HG03139 (cell line): ENCODE measurements around the gene MAPK6.

Experiments used
- ATAC-seq: cut with Tn5 transposase; IDR thresholded peaks from one replicate; pipeline ENCODE4 v1.9.1; 2021; ENCODE audit not compliant: unreplicated experiment

The MAPK6 gene

DNA sequence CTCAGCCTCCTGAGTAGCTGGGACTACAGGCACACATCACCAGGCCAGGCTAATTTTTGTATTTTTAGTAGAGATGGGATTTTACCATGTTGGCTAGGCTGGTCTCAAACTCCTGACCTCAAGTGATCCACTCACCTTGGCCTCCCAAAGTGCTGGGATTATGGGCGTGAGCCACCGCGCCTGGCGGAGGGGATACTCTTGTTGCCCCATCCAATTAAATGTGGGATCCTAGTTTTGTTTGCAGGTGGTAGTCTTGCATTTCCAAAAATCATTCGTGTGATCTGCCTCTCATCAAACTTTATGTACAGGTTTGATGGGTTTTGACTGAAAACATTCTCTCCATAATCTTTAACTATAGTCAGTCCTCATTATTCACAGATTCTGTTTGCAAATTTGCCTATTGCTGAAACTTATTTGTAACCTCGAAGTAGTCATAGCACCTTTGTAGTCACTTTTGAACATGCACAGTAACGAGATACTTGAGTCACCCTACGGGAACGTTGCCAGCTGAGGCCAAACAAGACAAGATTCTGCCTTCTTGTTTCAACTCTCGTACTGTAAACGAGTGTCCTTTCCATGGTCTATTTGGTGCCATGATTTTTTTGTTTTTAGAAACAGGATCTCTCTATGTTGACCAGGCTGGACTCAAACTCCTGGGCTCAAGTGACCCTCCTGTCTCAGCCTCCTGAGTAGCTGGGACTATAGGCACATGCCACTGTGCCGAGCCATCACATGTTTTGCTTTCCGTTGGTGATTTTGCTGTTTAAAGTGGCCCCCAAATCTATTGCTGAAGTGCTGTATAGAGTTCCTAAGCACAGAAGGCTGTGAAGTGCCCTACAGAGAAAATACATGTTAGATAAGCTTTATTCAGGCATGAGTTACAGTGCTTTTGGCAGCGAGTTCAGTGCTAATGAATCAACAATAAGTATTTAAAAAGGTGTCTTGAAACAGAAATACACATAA lies 8.1 kb upstream of the MAPK6 start:
- no peak for ATAC-seq

DNA sequence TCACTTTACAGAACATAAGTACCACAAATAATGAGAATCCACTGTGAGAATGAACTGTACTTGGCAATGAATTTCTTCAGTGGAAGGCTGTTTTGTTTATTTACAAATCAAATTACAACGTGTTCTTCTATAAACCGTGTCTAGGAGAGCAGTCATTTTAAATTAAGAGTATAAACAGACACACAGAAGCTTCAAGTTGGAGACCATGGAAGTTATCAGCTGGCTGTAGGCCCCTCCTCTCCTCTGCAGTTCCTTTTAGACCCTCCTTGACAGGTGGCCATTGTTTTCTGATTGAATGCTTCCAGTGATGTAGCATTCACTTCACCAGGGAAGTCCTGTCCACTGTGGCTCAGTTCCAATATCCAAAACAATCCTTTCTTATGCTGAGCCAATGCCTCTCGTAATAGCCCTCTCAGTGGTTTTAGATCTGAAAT lies 7.3 kb upstream of the MAPK6 start:
- no peak for ATAC-seq

DNA sequence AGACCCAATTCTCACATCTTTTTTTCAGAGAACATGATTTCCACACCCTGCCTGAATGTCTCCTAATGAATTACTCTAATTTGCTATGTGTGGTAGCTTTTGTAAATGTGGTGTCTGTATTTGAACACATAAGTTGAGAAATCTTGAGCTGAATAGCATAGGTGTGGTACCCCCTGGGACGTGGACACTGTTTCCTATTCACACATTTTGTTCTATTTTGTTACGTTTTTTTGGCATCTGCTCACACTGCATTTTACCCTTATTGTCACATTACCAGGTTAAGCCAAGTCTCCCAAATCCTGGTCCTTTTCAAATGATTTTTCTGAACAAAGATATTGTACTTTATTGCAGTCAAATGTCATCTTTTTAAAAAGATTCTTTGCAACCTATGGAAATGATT lies 6.8 kb upstream of the MAPK6 start:
- no peak for ATAC-seq

GRCh38 chr15:52013151-52013791 lies 5.7 kb upstream of the MAPK6 start:
- no peak for ATAC-seq

DNA sequence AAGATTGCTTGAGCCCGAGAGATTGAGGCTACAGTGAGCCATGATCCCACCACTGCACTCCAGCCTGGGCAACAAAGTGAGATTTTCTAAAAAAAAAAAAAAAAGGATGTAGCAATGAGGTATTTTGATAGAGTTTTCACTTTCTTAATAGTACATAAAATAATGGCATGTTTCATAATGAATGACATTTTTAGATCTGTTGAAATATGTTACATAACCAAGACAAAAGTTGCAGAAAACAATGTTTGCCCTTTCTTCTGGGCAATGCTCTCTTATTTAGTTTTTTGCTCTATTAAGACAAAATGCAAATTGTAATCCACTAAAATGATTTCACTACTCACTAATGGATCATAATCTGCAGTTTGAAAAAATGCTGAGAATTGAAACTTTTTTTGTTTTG lies 4.4 kb upstream of the MAPK6 start:
- no peak for ATAC-seq

DNA sequence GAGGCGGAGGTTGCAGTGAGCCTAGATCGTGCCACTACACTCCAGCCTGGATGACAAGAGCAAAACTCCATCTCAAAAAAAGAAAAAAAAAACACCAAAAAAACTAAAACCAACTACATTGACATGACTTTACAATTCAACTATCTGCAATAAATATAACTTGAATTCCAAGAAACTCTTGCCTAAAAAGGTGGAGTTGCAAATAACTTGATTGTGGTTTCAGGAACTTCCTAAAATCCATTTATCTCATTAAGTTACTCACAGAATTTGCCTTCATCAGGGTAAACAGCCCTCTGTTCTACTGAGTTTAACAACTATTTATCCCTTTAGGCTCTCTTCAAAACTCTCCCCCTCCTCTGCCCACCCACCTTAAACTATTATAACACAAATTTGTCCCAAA lies 2.7 kb upstream of the MAPK6 start:
- no peak for ATAC-seq

- ATAC-seq = no peak
Observed at GRCh38 chr15:52018244-52018643, 775 bp upstream of the MAPK6 start.

- peak; percentile 44 for ATAC-seq
Observed at GRCh38 chr15:52019394-52020220, 588 bp downstream of the MAPK6 start.

DNA sequence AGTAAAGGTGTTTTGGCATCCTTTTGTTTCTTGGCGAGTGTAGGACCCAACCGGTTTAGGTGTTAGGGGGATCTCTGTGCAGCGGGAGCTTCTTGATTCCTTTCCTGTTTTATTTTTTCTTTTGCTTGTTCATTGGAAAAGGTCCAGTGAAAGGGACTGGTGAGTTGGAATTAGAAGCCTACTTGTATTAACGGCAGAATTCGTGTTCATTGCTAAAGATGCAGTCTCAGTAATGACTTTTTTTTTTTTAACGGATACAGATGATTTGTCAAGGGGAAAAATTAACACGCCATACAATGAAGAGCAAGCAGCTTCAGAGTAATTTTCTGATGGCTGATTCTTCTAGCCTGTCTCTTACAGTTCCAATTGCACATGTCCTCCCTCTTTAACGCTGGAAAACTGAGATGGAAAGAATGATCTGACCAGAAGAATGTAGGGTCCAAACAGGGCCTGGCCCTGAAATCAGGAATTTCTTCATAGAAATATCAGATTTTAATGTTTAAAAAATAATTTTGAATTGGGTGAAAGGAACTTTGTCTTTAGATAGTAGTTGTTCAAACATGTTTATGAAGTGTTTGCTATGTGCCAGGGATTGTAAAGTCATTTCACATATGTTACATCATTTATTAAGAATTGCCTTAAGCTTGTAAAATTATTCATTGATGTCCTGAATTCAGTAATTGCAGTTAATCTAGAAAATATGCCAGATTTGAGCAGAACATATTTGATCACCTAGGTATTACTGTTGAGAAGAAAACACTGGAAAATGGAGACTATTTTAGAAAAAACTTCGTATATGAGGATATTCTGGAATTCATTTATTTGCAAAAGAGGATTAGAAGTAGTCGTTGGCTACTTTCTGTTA lies 1.4 kb downstream of the MAPK6 start:
- no peak for ATAC-seq

- no peak for ATAC-seq
Observed at GRCh38 chr15:52021128-52021671, 2.2 kb downstream of the MAPK6 start.

GRCh38 chr15:52021892-52022540 lies 3.0 kb downstream of the MAPK6 start:
- ATAC-seq = no peak

DNA sequence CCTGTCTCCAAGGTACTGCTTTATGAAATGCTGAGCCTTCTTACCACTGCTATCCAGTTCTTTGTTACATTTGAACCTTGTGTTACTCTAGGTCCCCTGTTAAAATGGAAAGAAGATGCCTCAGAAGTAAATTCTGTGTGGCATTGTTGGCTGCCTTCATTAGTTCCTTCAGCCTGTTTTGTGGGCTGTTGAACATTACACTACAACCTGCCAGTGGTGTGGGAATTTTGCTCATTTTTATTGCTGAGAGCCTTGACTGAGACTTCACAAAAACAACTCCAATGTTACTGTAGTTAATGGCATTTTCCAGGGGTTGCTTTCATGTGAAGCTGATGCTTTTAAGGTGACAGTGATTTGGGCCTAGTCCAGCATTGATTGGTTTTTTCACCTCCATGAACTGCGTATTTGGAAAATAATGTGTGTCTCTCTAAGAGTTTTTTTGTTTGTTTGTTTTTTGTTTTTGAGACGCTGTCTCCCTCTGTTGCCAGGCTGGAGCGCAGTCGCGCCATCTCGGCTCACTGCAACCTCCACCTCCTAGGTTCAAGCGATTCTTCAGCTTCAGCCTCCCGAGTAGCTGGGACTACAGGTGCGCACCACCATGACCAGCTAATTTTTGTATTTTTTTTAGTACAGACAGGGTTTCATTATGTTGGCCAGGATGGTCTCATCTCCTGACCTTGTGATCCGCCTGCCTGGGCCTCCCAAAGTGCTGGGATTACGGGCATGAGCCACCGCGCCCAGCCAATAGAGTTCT lies 4.3 kb downstream of the MAPK6 start:
- ATAC-seq = no peak

DNA sequence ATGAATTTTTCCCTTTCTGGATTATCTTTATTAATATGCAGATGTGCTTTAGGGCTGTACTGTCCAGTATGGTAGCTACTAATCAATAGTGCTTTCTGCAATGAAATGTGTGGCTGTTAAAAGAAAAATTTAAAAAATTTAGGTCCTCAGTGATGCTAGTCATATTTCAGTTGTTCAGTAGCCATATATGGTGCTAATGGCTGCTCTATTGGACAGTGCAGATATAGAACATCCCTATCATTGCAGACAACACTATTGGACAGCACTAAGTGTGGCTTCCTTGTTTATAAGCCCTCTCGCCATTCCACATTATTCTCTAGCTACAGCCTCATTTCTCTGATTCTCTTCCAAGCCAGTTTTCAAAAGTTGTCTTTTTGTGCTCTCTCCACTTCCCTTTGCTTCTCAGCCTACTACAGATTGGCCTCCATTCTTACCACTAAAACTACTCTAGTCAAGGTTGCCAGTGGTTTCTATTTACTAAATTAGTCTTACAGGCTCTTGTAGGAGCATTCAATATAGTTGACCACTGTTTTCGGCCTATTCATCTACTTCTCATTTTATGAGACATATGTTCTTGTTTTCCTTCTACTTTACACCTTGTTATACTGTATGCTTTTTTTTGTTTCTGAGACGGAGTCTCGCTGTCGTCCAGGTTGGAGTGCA lies 9.5 kb downstream of the MAPK6 start:
- no peak for ATAC-seq

GRCh38 chr15:52030010-52030409 lies 11.0 kb downstream of the MAPK6 start:
- no peak for ATAC-seq

- no peak for ATAC-seq
Observed at GRCh38 chr15:52031556-52031955, 12.5 kb downstream of the MAPK6 start.

DNA sequence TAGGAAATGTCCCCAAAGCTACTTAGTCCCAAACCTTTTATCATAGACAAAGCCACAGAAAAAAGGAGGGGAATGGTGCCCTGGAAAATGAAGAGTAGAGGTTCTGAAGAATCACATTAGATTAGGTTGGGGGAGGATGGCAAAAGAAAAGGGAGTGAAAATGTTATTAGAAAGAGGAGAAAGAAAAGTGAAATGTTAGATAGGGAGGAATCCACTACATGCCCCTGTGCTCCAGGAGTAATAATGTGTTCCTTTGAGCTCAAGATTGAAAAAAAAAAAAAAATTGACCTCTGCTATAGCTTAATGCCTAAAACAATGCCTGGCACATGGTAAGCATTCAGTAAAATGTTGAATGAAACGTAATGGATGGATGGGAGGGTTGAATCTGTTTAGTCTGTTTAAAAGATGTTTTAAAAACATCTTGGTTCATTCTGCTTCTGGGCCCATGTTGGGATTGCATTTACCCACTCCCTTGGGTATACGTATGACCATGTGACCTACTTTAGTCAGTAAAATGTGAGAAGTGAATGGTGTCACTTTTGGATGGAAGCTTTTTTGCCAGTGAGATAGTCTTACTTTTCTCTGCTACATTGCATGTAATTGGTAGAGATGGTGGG lies 19.0 kb downstream of the MAPK6 start:
- ATAC-seq = no peak

- no peak for ATAC-seq
Observed at GRCh38 chr15:52039925-52040781, 21.1 kb downstream of the MAPK6 start.
